ENCODE measurements around the gene SNCA.
A peak's percentile ranks its signal among the peaks of the same experiment; 100 is the strongest.

SNCA gene

DNA sequence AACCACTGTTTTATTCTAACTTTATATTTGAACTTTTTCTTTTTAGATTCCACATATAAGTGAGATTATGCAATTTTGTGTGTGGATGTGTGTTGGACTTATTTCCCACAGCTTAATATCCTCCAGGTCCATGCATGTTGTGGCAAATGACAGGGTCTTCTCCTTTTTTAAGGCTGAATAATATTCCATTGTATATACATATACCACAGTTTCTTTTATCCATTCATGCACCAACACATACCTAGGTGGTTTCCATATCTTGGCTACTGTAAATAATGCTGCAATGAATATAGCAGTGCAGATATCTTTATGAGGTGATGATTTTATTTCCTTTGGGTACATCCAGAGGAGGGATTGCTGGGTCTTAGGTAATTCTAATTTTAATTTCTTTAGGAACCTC, 69.0 kb downstream of the SNCA start:
- DNase-seq (ENCODE audit: low read depth, low spot score), result no peak
- CTCF ChIA-PET, result no interaction called here
- TF ChIP-seq, protein P1, sequence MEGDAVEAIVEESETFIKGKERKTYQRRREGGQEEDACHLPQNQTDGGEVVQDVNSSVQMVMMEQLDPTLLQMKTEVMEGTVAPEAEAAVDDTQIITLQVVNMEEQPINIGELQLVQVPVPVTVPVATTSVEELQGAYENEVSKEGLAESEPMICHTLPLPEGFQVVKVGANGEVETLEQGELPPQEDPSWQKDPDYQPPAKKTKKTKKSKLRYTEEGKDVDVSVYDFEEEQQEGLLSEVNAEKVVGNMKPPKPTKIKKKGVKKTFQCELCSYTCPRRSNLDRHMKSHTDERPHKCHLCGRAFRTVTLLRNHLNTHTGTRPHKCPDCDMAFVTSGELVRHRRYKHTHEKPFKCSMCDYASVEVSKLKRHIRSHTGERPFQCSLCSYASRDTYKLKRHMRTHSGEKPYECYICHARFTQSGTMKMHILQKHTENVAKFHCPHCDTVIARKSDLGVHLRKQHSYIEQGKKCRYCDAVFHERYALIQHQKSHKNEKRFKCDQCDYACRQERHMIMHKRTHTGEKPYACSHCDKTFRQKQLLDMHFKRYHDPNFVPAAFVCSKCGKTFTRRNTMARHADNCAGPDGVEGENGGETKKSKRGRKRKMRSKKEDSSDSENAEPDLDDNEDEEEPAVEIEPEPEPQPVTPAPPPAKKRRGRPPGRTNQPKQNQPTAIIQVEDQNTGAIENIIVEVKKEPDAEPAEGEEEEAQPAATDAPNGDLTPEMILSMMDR (IDR thresholded peaks at IDR 0.05; ENCODE audit: insufficient read depth, low read length, missing control alignments), result no peak
- no peak overlapping the region for H3K4me3 ChIP-seq (ENCODE audit: low read depth, low read length)
- POLR2A ChIA-PET, result no interaction called here

DNA sequence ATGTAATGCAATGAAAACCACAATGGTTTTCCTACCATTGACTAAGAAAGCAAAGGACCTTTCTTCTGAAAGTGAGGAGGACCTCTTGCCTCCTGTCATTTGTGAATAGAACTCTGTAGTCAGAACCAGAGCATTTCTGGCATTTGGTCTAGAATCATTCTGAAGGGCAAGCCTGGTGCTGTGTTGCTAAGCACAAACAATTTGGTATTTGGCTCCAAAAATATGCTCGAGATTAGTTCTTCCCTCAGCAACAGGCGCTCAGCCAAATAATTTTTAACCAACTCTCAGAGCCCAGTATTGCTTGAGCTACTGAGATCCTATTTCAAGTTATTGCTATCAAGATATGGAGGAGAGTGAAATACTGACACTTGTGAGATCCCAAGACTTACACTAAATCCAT, 71.0 kb downstream of the SNCA start:
- ChIA-PET POLR2A (interaction anchor here (0.7 kb wide), 1 partner anchor 1481 kb away, joined by 3 read pairs; no protein-coding TSS in a partner anchor), CTCF (no interaction called here)
- DNase-seq (ENCODE audit: low read depth, low spot score), result peak; percentile 49
- H3K4me3 ChIP-seq (ENCODE audit: low read depth, low read length), result no peak overlapping the region
- TF ChIP-seq, protein P1 (IDR thresholded peaks at IDR 0.05; ENCODE audit: insufficient read depth, low read length, missing control alignments), result no peak

DNA sequence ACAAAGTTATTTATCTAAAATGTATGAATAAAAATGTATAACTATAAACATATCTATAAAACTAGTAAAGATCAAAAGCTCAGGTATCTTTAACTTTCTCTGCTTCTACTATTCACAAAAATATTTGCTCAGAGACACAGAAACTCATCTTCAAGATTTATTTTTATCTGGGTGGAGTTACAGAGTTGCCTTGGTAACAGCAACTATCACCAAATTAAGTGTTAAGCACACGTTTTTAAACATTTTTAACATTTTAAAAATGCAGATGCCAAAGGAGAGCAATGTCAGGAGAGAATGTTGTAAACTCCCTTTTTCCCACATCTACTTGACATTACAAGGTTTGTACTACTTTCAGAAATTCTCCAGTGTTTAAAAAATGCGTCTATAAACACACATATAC, 71.4 kb downstream of the SNCA start:
- TF ChIP-seq, protein P1 (IDR thresholded peaks at IDR 0.05; ENCODE audit: insufficient read depth, low read length, missing control alignments), result no peak
- POLR2A ChIA-PET, result no interaction called here
- CTCF ChIA-PET, result no interaction called here
- DNase-seq (ENCODE audit: low read depth, low spot score), result no peak
- no peak overlapping the region for H3K4me3 ChIP-seq (ENCODE audit: low read depth, low read length)

DNA sequence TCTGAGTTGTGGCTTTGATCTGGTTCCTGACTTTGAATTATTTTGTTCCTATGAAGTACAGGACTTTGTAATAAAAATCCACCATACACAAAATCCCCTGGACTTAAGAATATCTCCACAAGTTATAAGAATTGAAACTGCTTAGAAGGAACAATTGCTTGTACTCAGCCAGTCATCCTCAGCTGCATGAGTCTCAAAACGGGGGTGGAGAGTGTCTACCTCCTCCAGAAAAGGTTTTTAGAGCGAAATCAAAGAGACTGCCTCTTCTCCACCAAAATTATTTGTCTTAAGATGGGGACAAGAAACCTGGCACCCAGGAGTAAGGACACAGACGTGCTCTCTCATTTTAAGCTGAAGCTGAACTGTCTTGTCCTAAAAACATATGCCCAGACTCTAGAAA, 74.7 kb downstream of the SNCA start:
- TF ChIP-seq, protein P1 (IDR thresholded peaks at IDR 0.05; ENCODE audit: insufficient read depth, low read length, missing control alignments), result no peak
- CTCF ChIA-PET, result no interaction called here
- no peak overlapping the region for H3K4me3 ChIP-seq (ENCODE audit: low read depth, low read length)
- POLR2A ChIA-PET, result no interaction called here
- DNase-seq (ENCODE audit: low read depth, low spot score), result no peak

DNA sequence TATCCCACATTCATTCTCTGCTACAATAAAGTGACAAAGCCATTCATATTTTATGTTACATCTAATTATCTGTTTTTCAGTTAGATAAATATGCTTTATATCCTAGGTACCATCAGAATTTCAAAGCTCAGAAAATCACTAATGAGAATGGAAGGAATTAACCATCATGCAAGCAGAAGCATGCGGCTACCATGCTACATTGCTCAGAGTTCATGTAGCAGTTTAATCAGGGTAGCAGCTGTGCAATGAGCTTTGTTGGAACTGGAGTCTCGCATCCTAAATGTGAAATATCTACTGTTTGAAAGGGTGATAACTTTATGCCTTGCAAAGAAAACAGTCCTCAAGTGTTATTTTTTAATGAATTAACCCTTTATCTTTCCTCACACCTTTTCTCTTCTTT, 77.5 kb downstream of the SNCA start:
- TF ChIP-seq, protein P1 (IDR thresholded peaks at IDR 0.05; ENCODE audit: insufficient read depth, low read length, missing control alignments), result no peak
- H3K4me3 ChIP-seq (ENCODE audit: low read depth, low read length), result no peak overlapping the region
- POLR2A ChIA-PET, result no interaction called here
- CTCF ChIA-PET, result interaction anchor here (0.7 kb wide), 1 partner anchor 118 kb away, joined by 3 read pairs; no protein-coding TSS in a partner anchor
- DNase-seq (ENCODE audit: low read depth, low spot score), result no peak

DNA sequence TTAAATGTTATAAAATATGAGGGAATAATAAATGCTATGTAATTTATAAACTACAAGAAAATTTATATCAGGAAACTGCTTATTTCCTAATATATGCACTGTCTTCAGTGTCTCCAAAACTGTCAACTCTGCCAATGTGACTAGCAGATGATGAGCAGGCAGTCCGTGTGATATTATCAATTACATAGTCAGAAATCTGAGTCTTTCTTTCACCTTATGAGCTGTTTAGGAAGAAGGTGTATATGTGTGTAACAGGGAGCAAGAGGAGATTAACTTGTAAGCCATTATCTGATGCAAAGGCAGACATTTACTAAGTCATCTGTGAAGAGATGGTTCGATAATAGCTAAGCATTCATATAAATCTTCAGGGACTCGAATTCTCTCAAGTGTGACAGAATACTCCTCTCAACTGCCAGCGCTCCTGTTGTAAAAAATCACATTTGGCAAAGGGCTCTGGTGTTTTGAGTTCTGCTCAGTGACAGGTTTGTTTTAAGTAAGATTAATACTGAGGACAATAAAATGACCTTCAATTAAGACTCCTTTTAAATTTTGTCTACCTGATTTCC, 79.7 kb downstream of the SNCA start:
- CTCF ChIA-PET, result no interaction called here
- POLR2A ChIA-PET, result no interaction called here
- TF ChIP-seq, protein P1 (IDR thresholded peaks at IDR 0.05; ENCODE audit: insufficient read depth, low read length, missing control alignments), result no peak

More for the DNA sequence above, 79.7 kb downstream of the SNCA start:
- DNase-seq (ENCODE audit: low read depth, low spot score), result no peak
- H3K4me3 ChIP-seq (ENCODE audit: low read depth, low read length), result no peak overlapping the region

All from AG04449 (cell line).